Measurements from ENCODE around the gene CCDC85C.

The CCDC85C gene

GRCh38 chr14:99515301-99516155 is 88.5 kb downstream of the CCDC85C start:
- H3K4me3 ChIP-seq (ENCODE audit: low read length): no peak overlapping the region
- no peaks in the 10 kb centered on the region for H3K27me3 ChIP-seq (ENCODE audit: low read depth, low read length)
- H2AFZ ChIP-seq (ENCODE audit: low read depth, low read length): no peak overlapping the region
- H3K9me3 ChIP-seq (ENCODE audit: insufficient read depth, low read length): no peaks in the 10 kb centered on the region
- H4K20me1 ChIP-seq (ENCODE audit: insufficient read depth, low read length): no peaks in the 10 kb centered on the region
- TF ChIP-seq, protein P1, sequence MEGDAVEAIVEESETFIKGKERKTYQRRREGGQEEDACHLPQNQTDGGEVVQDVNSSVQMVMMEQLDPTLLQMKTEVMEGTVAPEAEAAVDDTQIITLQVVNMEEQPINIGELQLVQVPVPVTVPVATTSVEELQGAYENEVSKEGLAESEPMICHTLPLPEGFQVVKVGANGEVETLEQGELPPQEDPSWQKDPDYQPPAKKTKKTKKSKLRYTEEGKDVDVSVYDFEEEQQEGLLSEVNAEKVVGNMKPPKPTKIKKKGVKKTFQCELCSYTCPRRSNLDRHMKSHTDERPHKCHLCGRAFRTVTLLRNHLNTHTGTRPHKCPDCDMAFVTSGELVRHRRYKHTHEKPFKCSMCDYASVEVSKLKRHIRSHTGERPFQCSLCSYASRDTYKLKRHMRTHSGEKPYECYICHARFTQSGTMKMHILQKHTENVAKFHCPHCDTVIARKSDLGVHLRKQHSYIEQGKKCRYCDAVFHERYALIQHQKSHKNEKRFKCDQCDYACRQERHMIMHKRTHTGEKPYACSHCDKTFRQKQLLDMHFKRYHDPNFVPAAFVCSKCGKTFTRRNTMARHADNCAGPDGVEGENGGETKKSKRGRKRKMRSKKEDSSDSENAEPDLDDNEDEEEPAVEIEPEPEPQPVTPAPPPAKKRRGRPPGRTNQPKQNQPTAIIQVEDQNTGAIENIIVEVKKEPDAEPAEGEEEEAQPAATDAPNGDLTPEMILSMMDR (IDR thresholded peaks at IDR 0.05; ENCODE audit: low read depth, low read length): no peak
- no peak for TF ChIP-seq EZH2phosphoT487 (IDR thresholded peaks at IDR 0.05; ENCODE audit: low read depth)
- H3K9ac ChIP-seq (ENCODE audit: low read length): no peak overlapping the region
- no peak overlapping the region for H3K4me2 ChIP-seq (ENCODE audit: low read length)
- H3K27ac ChIP-seq (ENCODE audit: low read length): no peak overlapping the region
- H3K79me2 ChIP-seq (ENCODE audit: low read length): no peaks in the 10 kb centered on the region
- H3K36me3 ChIP-seq (replicated peaks; ENCODE audit: low read depth, low read length): peaks cover 7% of the 10 kb centered on the region
- H3K4me1 ChIP-seq (ENCODE audit: low read length): peaks cover 4% of the 10 kb centered on the region

- Histone ChIP-seq H3K4me1 (ENCODE audit: low read length) (peaks cover 3% of the 10 kb centered on the region), H3K36me3 (replicated peaks; ENCODE audit: low read depth, low read length) (peaks cover 7% of the 10 kb centered on the region), H3K9ac (ENCODE audit: low read length) (no peak overlapping the region), H3K79me2 (ENCODE audit: low read length) (no peaks in the 10 kb centered on the region), H2AFZ (ENCODE audit: low read depth, low read length) (no peak overlapping the region), H3K4me3 (ENCODE audit: low read length) (no peak overlapping the region), H3K9me3 (ENCODE audit: insufficient read depth, low read length) (no peaks in the 10 kb centered on the region), H4K20me1 (ENCODE audit: insufficient read depth, low read length) (no peaks in the 10 kb centered on the region), H3K4me2 (ENCODE audit: low read length) (no peak overlapping the region), H3K27me3 (ENCODE audit: low read depth, low read length) (no peaks in the 10 kb centered on the region), H3K27ac (ENCODE audit: low read length) (no peak overlapping the region)
- TF ChIP-seq, protein P1 (IDR thresholded peaks at IDR 0.05; ENCODE audit: low read depth, low read length): no peak
- no peak for TF ChIP-seq EZH2phosphoT487 (IDR thresholded peaks at IDR 0.05; ENCODE audit: low read depth)
Observed at GRCh38 chr14:99514552-99515300, 89.3 kb downstream of the CCDC85C start.

DNA sequence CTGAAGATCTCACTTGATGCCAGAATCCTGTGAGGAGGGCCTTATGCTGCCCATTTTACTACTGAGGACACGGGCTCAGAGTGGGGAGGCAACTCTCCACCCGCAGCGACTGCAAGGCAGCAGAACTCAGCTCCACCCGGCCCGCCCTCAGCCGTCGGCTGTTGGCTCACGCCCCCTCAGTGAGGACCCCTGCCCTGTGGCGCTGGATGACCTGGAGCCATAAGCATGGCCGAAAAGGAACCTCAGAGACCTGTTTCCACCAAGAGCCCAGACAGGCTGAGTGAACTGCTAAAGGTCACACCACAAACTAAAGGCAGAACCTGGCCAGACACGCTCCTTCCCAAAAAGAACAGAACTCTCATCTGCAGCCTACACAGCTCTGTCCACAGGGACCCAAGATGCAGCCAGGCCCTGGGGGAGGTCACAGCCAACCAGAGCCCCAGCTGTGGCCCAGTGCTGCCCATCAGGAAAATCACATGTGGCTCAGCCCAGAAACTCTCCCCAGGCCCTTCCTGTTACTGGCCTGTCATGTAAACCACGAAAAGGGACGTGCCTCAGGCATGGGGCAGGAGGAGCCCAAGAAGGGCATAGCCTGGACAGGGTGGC is 90.0 kb downstream of the CCDC85C start:
- no peak for TF ChIP-seq EZH2phosphoT487 (IDR thresholded peaks at IDR 0.05; ENCODE audit: low read depth)
- TF ChIP-seq, protein P1 (IDR thresholded peaks at IDR 0.05; ENCODE audit: low read depth, low read length): no peak
- H3K9me3 ChIP-seq (ENCODE audit: insufficient read depth, low read length): no peaks in the 10 kb centered on the region
- peaks cover 3% of the 10 kb centered on the region for H3K4me1 ChIP-seq (ENCODE audit: low read length)
- H3K4me3 ChIP-seq (ENCODE audit: low read length): no peak overlapping the region
- H3K79me2 ChIP-seq (ENCODE audit: low read length): no peaks in the 10 kb centered on the region
- no peaks in the 10 kb centered on the region for H4K20me1 ChIP-seq (ENCODE audit: insufficient read depth, low read length)
- no peak overlapping the region for H3K4me2 ChIP-seq (ENCODE audit: low read length)
- no peaks in the 10 kb centered on the region for H3K27me3 ChIP-seq (ENCODE audit: low read depth, low read length)
- no peak overlapping the region for H3K9ac ChIP-seq (ENCODE audit: low read length)
- H3K27ac ChIP-seq (ENCODE audit: low read length): no peak overlapping the region
- peaks cover 11% of the 10 kb centered on the region for H3K36me3 ChIP-seq (replicated peaks; ENCODE audit: low read depth, low read length)
- H2AFZ ChIP-seq (ENCODE audit: low read depth, low read length): no peak overlapping the region

GRCh38 chr14:99513183-99513694 is 90.8 kb downstream of the CCDC85C start:
- no peaks in the 10 kb centered on the region for H3K79me2 ChIP-seq (ENCODE audit: low read length)
- peaks cover 18% of the 10 kb centered on the region for H3K36me3 ChIP-seq (replicated peaks; ENCODE audit: low read depth, low read length)
- TF ChIP-seq EZH2phosphoT487 (IDR thresholded peaks at IDR 0.05; ENCODE audit: low read depth): no peak
- TF ChIP-seq, protein P1 (IDR thresholded peaks at IDR 0.05; ENCODE audit: low read depth, low read length): no peak
- no peak overlapping the region for H3K4me2 ChIP-seq (ENCODE audit: low read length)
- H4K20me1 ChIP-seq (ENCODE audit: insufficient read depth, low read length): no peaks in the 10 kb centered on the region
- H3K9ac ChIP-seq (ENCODE audit: low read length): no peak overlapping the region
- no peak overlapping the region for H3K27ac ChIP-seq (ENCODE audit: low read length)
- H3K4me1 ChIP-seq (ENCODE audit: low read length): no peaks in the 10 kb centered on the region
- H2AFZ ChIP-seq (ENCODE audit: low read depth, low read length): no peak overlapping the region
- H3K9me3 ChIP-seq (ENCODE audit: insufficient read depth, low read length): no peaks in the 10 kb centered on the region
- H3K4me3 ChIP-seq (ENCODE audit: low read length): no peak overlapping the region
- no peaks in the 10 kb centered on the region for H3K27me3 ChIP-seq (ENCODE audit: low read depth, low read length)
